H9 (cell line): Measurements from ENCODE around the gene SERPINB2. TPM values are rescaled to one million over a fixed set of nuclear protein-coding genes. Genes with fewer than 3 reads are reported as not detected.

Source experiments
- DNase-seq: peaks from one replicate; pipeline ENCODE4 v3.0.0-alpha.2; 2017
- H2AFZ ChIP-seq: one replicate; pipeline ENCODE4 v1.6.1; 2013; ENCODE audit warnings: mild to moderate bottlenecking, low read length, control low read depth, moderate library complexity
- H2AK5ac ChIP-seq: 2 replicates; pipeline ENCODE4 v1.6.1; 2013; ENCODE audit warnings: low read length, control low read depth, mixed read lengths; ENCODE audit not compliant: insufficient read length
- H2BK120ac ChIP-seq: one replicate; pipeline ENCODE4 v1.6.1; 2013; ENCODE audit warnings: low read depth, mild to moderate bottlenecking, low read length, control low read depth, inconsistent platforms; ENCODE audit not compliant: poor library complexity, severe bottlenecking
- H2BK12ac ChIP-seq: 2 replicates; pipeline ENCODE4 v1.6.1; 2013; ENCODE audit warnings: low read length, control low read depth, mixed read lengths, low read depth; ENCODE audit not compliant: insufficient read length
- H2BK15ac ChIP-seq: 2 replicates; pipeline ENCODE4 v1.6.1; 2013; ENCODE audit warnings: low read depth, low read length, control low read depth
- H2BK20ac ChIP-seq: one replicate; pipeline ENCODE4 v1.6.1; 2013; ENCODE audit warnings: low read depth, mild to moderate bottlenecking, low read length, control low read depth, inconsistent platforms; ENCODE audit not compliant: poor library complexity, severe bottlenecking
- H2BK5ac ChIP-seq: 2 replicates; pipeline ENCODE4 v1.6.1; 2013; ENCODE audit warnings: low read length, control low read depth, mixed read lengths; ENCODE audit not compliant: insufficient read length
- H3K14ac ChIP-seq: 2 replicates; pipeline ENCODE4 v1.6.1; 2013; ENCODE audit warnings: low read length, control low read depth; ENCODE audit not compliant: insufficient read depth
- H3K18ac ChIP-seq: 2 replicates; pipeline ENCODE4 v1.6.1; 2013; ENCODE audit warnings: low read depth, mild to moderate bottlenecking, mixed read lengths, low read length, control low read depth; ENCODE audit not compliant: insufficient read length
- H3K23ac ChIP-seq: 2 replicates; pipeline ENCODE4 v1.6.1; 2013; ENCODE audit warnings: low read length, control low read depth, mixed read lengths, low read depth; ENCODE audit not compliant: insufficient read length
- H3K23me2 ChIP-seq: 2 replicates; pipeline ENCODE4 v1.6.1; 2013; ENCODE audit warnings: low read depth, mild to moderate bottlenecking, mixed read lengths, low read length, control low read depth; ENCODE audit not compliant: insufficient read length, poor library complexity, severe bottlenecking
- H3K27ac ChIP-seq: 2 replicates; pipeline ENCODE4 v1.5.1; 2013; ENCODE audit warnings: low read length, control low read depth, mixed read lengths, low read depth; ENCODE audit not compliant: insufficient read length
- H3K27me3 ChIP-seq: 2 replicates; pipeline ENCODE4 v1.6.1; 2013; ENCODE audit warnings: low read length, control low read depth, inconsistent platforms; ENCODE audit not compliant: insufficient read depth
- H3K4ac ChIP-seq: 2 replicates; pipeline ENCODE4 v1.6.1; 2013; ENCODE audit warnings: low read depth, mild to moderate bottlenecking, control low read depth, inconsistent platforms, low read length, moderate library complexity
- H3K4me1 ChIP-seq: 2 replicates; pipeline ENCODE4 v1.6.1; 2013; ENCODE audit warnings: low read length, control low read depth, inconsistent platforms; ENCODE audit not compliant: insufficient read depth
- H3K4me2 ChIP-seq: 2 replicates; pipeline ENCODE4 v1.6.1; 2013; ENCODE audit warnings: low read length, control low read depth, mixed read lengths; ENCODE audit not compliant: insufficient read length, insufficient read depth
- H3K56ac ChIP-seq: 2 replicates; pipeline ENCODE4 v1.6.1; 2013; ENCODE audit warnings: low read depth, mild to moderate bottlenecking, mixed read lengths, low read length, control low read depth; ENCODE audit not compliant: insufficient read length
- H3K79me1 ChIP-seq: 2 replicates; pipeline ENCODE4 v1.6.1; 2013; ENCODE audit warnings: low read depth, mild to moderate bottlenecking, moderate library complexity, low read length, control low read depth, inconsistent platforms; ENCODE audit not compliant: insufficient read depth, poor library complexity, severe bottlenecking
- H3K79me2 ChIP-seq: 2 replicates; pipeline ENCODE4 v1.6.1; 2013; ENCODE audit warnings: low read length, control low read depth, inconsistent platforms; ENCODE audit not compliant: insufficient read depth
- H3K9ac ChIP-seq: 2 replicates; pipeline ENCODE4 v1.6.1; 2013; ENCODE audit warnings: low read length, control low read depth, mixed read lengths; ENCODE audit not compliant: insufficient read length; ENCODE audit errors: extremely low read depth
- H3K9me3 ChIP-seq: one replicate; pipeline ENCODE4 v1.6.1; 2013; ENCODE audit warnings: low read depth, low read length, inconsistent platforms; ENCODE audit not compliant: control insufficient read depth
- H3T11ph ChIP-seq: one replicate; pipeline ENCODE4 v1.6.1; 2013; ENCODE audit warnings: mild to moderate bottlenecking, low read length, control low read depth, inconsistent platforms
- H4K20me1 ChIP-seq: one replicate; pipeline ENCODE4 v1.6.1; 2013; ENCODE audit not compliant: control insufficient read depth, insufficient read length, insufficient read depth
- H4K5ac ChIP-seq: 2 replicates; pipeline ENCODE4 v1.6.1; 2013; ENCODE audit warnings: low read depth, mild to moderate bottlenecking, mixed read lengths, low read length, control low read depth; ENCODE audit not compliant: insufficient read length
- H4K8ac ChIP-seq: replicated peaks from 2 replicates; pipeline ENCODE4 v1.6.1; 2013; ENCODE audit warnings: low read length, control low read depth, mixed read lengths, low read depth; ENCODE audit not compliant: insufficient read length
- H4K91ac ChIP-seq: 2 replicates; pipeline ENCODE4 v1.6.1; 2013; ENCODE audit warnings: low read depth, mild to moderate bottlenecking, moderate library complexity, mixed read lengths, low read length, control low read depth; ENCODE audit not compliant: insufficient read length
- H3K27ac Mint-ChIP-seq, 3 experiments: 2 replicates in 2 of 3; 3 replicates in 1 of 3; pipeline ENCODE4 v1.8.0; 2020 to 2021; ENCODE audit warnings: mixed read lengths in 3 of 3, mild to moderate bottlenecking in 1 of 3, moderate library complexity in 1 of 3
- H3K27me3 Mint-ChIP-seq: 2 replicates; pipeline ENCODE4 v1.8.0; 2021; ENCODE audit warnings: low read depth, mild to moderate bottlenecking, moderate library complexity, mixed read lengths
- H3K36me3 Mint-ChIP-seq, 3 experiments: 2 replicates in 2 of 3; 3 replicates in 1 of 3; pipeline ENCODE4 v1.8.0; 2020 to 2021; ENCODE audit warnings: low read depth in 3 of 3, mixed read lengths in 3 of 3; ENCODE audit not compliant: insufficient read depth in 1 of 3
- H3K4me1 Mint-ChIP-seq, 2 experiments: 2 replicates each; pipeline ENCODE4 v1.8.0; 2020; ENCODE audit warnings: mixed read lengths in 2 of 2
- H3K4me3 Mint-ChIP-seq, 2 experiments: 2 replicates in 1 of 2; 3 replicates in 1 of 2; pipeline ENCODE4 v1.8.0; 2020 to 2021; ENCODE audit warnings: mild to moderate bottlenecking in 2 of 2, mixed read lengths in 2 of 2, moderate library complexity in 1 of 2
- H3K9me3 Mint-ChIP-seq, 2 experiments: 2 replicates in 1 of 2; 3 replicates in 1 of 2; pipeline ENCODE4 v1.8.0; 2020; ENCODE audit warnings: mild to moderate bottlenecking in 2 of 2, mixed read lengths in 2 of 2, moderate library complexity in 1 of 2
- CTCF ChIP-seq: fragments of 200-600 bp; sonication (generic); conservative IDR thresholded peaks from 3 replicates; pipeline ENCODE4 v1.8.0; 2021; ENCODE audit warnings: antibody characterized with exemption, mild to moderate bottlenecking
- WGBS: extraction: QIAGEN DNeasy Blood & Tissue Kit; methylation state at CpG from one replicate; pipeline ENCODE4 v1.1.7; 2013; ENCODE audit warnings: missing lambda C conversion rate, low lambda C conversion rate, mixed read lengths; ENCODE audit not compliant: insufficient read length; ENCODE audit errors: extremely low coverage; 5-methylcytosine and 5-hydroxymethylcytosine counted together
- total RNA-seq: library from RNA; stranded (reverse); gene quantifications from 2 replicates; pipeline ENCODE4 v1.2.1, GENCODE V29; 2021

The SERPINB2 gene
- total RNA-seq, 1 experiment from 2014 or later = not detected

GRCh38 chr18:63844254-63844653 is 43.3 kb upstream of the SERPINB2 start:
- Histone ChIP-seq H4K91ac (no peak overlapping the region), H3K79me1 (no peaks in the 10 kb centered on the region), H3K56ac (no peak overlapping the region), H4K20me1 (no peaks in the 10 kb centered on the region), H3K27ac (no peak overlapping the region), H3K23ac (no peak overlapping the region), H3K18ac (no peak overlapping the region), H4K5ac (no peak overlapping the region), H3K9ac (no peak overlapping the region), H3K4me2 (no peak overlapping the region), H3K4me1 (no peaks in the 10 kb centered on the region), H2AK5ac (no peak overlapping the region), H3K9me3 (no peaks in the 10 kb centered on the region), H4K8ac (no peak overlapping the region), H2BK20ac (no peak overlapping the region), H3K23me2 (no peaks in the 10 kb centered on the region), H3T11ph (no peak overlapping the region), H3K4ac (no peak overlapping the region), H3K79me2 (no peaks in the 10 kb centered on the region), H2BK15ac (no peak overlapping the region), H3K14ac (no peak overlapping the region), H2BK5ac (no peak overlapping the region), H2AFZ (no peak overlapping the region), H2BK12ac (no peak overlapping the region), H2BK120ac (no peak overlapping the region), H3K27me3 (no peaks in the 10 kb centered on the region)
- Mint-ChIP-seq H3K36me3 (no peaks in the 10 kb centered on the region), H3K4me3 (no peak overlapping the region), H3K27me3 (no peaks in the 10 kb centered on the region), H3K9me3 (no peaks in the 10 kb centered on the region), H3K4me1 (no peaks in the 10 kb centered on the region), H3K27ac (no peak overlapping the region)
- peak; percentile 69 for TF ChIP-seq CTCF
- WGBS = no CpG with 5 or more reads among the region's 3 CpGs
- DNase-seq = no peak
